ENCODE measurements around the gene IGSF21. TPM values are rescaled to one million over a fixed set of nuclear protein-coding genes. Genes with fewer than 3 reads are reported as not detected.
A peak's percentile ranks its signal among the peaks of the same experiment; 100 is the strongest.

The IGSF21 gene
- polyA plus RNA-seq, 4 donors, result 0.23 to 0.75 (median 0.40) TPM

DNA sequence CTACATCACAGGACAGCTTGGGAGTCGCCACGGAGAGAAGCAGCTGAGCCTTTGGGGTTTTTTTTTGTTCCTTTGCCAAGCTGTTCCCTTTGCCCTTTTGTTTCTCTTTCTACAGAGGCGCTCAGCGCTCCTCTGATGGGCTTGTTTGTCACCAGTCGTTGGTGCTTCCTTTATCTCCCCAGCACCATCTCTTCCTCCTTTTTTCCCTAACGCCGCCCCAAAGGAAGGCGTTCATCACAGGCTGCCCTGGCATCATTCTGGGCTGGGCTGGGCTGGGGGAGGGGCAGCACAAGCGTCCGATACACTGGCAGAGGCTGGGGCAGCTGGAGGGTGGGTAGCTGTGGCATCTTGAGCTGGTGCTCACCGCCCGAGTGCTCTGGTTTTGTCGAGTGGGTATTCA is 10.5 kb downstream of the IGSF21 start:
- DNase-seq (ENCODE audit: low read depth in 4 of 4, low spot score in 3 of 4), result no peak

DNA sequence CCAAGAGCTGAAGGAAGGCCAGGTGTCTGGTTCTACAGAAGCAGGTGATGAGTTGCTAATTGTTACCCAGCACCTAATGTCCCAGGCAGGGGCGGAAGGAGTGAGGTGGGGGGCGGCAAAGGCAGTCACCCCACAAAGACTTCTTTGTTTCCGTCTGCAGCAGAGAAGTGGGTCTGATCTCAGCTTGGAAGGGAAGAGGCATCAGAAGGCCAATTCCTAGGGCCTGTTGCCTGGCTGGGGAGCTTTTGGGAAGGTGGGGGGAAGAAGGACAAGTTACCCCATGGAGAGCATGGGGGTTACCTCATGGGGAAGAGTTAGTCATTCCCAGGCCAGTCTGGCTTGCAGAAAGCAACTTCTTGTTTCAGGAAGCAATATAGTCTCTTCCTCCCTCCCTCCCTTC is 10.9 kb downstream of the IGSF21 start:
- no peak for DNase-seq (ENCODE audit: low read depth in 4 of 4, low spot score in 3 of 4)

DNA sequence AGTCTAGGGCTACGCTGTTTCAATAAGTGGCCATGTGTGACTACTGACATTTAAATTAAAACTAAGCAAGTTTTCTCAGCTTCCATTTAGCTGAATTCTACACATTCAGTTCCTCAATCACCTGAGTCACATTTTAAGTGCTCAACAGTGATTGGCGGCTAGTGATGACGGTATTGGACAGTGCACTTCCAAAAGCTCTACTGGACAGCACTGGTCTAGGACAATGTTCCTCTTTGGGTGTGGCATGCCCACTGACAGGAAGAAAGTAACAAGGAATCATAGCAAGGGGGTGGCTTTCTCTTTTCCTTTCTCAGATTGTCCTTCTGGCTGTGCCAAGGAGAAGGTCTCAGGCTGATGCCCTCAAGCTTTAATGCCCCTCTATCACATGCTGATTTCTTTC is 11.7 kb downstream of the IGSF21 start:
- DNase-seq (ENCODE audit: low read depth in 4 of 4, low spot score in 3 of 4), result no peak

DNA sequence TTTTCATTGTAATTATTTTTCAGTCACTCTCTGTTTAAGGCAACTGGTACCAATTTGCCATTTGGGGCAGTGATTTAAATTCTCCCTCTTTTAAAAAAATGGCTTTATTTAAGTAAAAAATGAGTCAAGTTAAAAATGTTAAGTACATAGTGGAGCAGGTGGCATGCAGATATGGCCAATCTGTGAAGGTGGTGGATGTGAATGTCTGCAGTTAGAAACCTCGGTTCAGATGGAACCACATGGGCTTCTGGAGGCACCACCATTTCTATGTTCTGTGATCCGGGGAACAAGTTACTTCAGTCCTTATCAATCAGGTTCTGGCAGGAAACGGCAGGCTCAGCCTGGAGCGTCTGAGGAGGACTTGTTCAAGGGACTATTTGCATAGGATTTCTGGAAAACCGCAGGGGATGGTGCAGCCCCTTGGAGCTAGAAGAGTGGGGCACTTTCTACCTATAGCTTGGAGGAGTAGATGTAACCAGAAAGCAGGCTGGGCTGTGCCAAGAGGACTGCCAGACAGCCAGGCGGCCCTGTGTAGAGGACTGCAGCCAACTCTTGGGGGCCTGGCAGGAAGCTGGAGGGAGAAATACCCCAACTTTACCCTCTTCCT is 12.3 kb downstream of the IGSF21 start:
- DNase-seq (ENCODE audit: low read depth in 4 of 4, low spot score in 3 of 4), result no peak

DNA sequence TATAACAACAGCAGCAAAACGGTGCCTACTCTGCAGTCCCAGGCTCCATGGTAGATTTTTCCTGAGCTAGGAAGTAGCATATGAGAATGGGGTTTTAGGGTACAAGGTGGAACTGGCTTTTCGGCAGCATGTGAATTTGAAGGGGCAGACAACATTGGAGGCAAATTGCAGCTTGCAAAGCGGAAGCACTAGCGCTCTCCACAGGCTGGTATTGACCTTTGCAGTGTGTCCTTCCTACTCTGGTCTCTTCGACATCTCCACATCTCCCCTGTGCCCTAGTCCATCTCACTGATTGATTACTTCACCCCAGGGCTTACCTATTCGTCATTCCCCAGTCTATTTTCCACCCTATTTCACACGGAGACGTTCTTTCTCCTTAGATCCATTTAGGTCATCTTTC is 13.0 kb downstream of the IGSF21 start:
- no peak for DNase-seq (ENCODE audit: low read depth in 4 of 4, low spot score in 3 of 4)

DNA sequence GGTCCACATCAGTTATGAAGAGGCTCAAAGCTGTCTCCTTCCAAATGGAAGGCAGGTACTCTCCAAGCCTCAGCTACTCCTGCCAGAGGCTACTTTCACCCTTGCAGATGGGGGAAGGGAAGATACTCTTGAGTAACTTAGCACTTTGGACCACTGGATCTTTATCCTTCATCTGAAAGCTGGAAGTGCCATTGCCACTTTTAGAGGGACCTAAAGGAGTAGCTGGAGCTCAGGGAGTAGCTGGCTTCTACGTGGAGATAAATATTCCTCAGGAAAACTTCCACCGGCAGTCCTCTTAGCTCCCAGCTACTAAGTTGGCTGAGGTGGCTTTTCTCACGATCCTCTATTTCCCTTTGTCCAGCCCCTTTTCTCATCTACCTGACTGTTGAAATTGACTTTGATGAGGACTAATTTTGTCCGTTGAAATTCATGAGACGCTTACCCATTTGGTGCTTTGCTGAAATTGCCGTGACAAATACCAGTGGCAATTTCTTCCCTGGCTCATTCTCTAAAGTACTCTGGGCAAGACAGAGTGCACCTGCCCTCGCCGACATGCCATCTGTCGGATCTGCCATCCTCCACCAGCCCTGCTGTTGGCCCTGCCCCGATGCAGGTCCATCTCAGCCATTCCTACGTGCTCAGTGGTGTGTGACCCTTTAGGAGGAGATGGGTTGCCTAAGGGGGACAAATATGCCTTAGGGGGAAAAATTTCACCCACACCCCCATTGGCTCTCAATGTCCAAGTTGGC is 13.6 kb downstream of the IGSF21 start:
- no peak for DNase-seq (ENCODE audit: low read depth in 4 of 4, low spot score in 3 of 4)

DNA sequence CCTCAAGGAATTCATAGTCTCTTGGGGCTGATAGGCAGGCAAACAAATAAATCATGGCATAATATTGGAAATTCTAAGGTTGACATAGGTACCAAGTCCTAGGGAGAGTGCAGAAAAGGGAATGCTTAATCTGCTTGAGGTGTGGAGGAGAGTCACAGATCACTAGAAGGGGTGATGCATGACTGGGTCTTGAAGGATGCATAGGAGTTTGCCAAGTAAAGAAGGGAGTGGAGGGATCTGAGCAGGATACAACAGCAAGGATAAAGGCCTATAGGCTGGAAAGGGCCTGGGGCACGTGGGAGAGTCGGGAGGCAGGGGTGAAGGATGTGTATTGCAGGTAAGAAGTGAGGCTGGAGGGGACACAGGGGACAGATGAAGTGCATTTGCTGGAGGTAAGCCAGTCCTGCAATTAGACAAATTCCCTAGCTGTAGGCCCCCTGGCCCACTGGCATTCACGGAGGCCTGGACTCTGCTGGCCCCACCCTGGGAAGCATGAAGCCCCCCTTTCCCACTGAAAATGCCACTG is 15.9 kb downstream of the IGSF21 start:
- DNase-seq (ENCODE audit: low read depth in 4 of 4, low spot score in 3 of 4), result no peak

DNA sequence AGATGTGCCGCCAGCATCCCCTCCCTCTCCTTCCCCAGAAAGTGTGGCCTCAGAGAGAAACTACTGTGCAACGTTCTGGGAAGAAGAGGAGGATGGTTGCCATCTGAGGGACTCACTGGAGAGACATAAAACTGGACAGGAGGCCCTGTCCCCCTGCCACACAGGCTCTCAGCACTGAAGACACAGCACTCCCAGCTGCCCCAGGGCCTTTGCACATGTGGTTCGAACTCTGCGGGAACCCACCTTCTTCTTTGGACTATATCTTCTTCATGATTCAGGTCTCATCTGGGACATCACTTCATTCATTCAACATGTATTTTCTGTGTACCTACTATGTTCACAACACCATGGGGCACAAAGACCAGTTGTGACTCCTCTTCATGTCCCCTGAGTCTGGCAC is 17.4 kb downstream of the IGSF21 start:
- DNase-seq (ENCODE audit: low read depth in 4 of 4, low spot score in 3 of 4), result no peak

DNA sequence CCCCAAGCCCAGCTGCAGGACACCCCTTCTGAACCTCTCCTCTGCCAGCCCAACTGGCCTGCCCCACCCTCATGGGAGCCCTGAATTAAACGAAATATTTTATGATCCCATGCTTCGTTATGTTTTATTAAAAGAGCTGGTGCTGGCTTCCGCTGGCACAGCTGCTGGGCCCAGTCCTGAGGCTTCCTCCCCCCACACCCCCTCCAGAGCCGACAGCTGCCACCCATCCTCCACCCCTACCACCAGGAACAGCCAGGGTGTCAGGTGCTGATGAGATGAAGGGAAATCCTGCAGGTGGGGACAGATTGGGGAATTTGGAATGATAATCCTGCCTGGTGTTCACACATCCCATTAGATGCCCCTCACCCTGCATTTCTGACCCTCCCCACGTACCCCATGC is 19.0 kb downstream of the IGSF21 start:
- DNase-seq (ENCODE audit: low read depth in 4 of 4, low spot score in 3 of 4), result no peak

DNA sequence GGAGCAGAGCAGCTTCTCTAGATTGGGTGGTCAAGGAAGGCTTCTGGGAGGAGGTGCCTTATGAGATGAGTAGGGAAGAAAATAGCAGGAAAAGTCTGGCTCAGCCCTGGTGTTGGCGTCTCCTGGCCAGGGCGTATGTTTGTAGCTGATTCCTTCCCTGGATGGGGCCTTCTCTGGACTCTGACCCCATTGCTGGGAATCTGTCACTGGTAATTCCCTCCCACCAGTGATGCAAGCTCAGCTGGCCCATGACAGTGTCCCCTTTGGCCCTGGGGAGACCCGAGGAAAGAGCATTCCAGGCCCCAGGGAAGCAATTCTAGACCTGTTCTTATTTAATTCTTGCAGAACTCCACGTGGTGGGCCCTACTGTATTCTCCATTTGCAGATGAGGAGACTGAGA is 20.7 kb downstream of the IGSF21 start:
- no peak for DNase-seq (ENCODE audit: low read depth in 4 of 4, low spot score in 3 of 4)

DNA sequence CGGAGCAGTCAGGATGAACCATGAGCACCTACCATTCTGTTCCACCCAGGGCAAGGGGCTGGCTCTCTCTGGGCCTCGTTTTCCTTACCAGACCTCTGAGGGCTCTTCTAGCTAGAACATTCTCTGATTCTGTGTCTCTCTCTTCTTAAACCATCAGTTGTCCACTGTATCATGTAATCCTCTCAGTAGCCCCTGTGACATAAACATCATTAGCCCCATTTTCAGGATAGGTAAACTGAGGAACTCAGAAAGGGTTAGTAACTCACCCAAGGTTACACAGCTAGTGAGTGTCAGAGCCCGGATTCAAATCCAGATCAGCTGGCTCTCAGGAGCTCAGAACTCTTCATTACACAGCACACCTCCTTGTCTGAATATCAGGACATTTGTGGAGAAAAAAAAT is 22.8 kb downstream of the IGSF21 start:
- DNase-seq (ENCODE audit: low read depth in 4 of 4, low spot score in 3 of 4), result no peak

DNA sequence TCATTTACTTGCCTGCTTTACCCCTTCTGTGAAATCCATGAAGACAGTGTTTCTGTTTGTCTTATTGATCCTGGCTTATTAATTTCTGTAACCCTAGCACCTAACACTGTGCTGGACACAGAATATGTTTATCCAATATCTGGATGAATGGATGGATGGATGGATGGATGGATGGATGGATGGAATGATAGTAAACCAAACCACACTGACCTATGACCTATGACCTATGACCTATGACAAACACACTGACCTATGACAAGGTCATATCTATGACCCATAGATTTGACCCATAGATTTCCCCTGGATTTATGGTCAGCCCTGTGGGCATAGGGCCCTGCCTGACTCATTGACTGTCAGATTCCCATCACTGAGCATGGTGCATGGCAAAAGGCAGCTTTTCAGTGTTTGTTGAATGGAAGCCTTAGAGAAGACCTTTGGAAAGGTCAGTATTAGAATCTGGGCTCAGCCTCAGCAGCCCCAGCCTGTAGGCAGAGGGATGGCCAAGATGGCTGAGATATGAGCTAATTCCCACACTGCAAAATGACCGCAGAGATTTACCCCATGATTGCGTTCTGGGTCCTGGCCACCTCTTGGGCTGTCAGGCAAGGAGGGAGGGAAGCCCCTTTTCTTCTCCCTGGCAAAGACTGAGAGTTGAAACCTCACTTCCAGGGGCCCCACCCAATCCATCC is 24.6 kb downstream of the IGSF21 start:
- no peak for DNase-seq (ENCODE audit: low read depth in 4 of 4, low spot score in 3 of 4)

DNA sequence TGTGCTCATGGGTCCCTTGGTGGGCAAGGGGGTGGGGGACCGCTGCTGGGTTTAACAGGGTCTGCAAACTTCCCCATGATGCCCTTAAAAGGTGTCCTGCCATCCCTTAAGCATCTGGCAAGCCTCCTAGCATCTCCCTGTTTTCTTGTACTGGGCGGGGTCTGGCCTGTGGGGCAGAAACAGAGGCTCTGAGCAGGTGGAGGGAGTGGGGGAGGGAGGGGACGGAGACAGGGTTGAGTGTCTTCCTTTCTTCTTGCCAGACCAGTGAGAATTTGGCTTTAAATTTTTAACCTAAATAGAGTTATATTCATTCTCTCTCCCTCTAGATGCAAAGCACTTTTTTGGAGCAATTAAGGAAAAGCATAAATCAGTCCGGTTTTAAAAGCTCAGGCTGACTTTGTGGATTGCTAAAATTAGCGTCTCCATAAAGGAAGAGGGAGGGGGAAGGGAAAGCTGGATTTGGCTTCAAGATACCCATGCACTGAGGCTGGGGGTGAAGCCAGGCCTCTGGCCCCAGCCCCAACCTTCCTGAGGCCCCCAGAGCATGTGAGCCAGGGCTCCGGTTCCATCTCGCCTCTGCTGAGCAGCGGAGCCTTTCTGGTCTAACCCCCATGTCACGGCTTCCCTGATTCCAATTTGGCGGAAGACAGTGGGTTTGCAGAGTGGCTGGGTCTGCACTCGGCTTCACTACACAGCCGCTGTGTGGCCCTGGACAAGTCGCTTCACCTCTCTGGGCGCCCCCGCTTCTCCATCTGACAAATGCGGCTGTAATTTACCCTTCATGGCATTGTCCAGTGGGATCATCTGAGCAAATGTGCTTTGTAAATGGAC is 25.3 kb downstream of the IGSF21 start:
- DNase-seq (ENCODE audit: low read depth in 4 of 4, low spot score in 3 of 4), result peak in 2 of 4 donors; percentile 31 to 34

DNA sequence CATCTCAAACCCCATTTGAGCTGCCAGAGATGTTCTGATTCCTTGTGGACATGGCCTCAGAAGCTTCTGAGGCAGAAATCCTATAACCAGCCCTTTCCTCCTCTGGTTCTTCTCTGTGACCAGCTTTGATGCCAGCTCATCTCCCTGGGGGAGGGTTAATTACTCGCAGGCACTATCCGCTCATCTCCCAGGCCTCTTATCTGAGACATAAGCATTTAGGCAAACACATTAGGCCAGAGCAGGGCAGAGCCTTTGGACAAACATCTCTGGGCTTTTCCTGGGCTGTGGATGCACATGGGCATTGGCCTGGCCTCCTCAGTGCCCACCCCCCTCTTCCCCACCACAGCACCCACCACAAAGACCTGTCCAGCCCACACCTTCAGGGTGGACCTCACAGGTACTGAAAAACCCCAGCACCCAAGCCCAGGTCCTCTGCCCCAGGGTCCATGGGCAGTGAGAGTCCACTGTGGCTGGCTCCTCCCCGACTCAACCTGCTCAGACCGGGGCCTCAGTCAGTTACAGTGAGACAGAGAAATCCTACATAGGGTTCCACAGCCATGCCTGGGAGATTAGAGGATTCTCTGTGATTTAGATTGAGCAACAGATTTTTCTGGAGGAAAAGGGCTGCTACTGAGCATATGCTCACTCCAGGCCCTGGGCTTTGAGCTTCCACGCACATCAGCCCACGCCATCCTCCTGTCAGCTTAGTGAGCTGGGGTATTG is 26.9 kb downstream of the IGSF21 start:
- DNase-seq (ENCODE audit: low read depth in 4 of 4, low spot score in 3 of 4), result no peak

DNA sequence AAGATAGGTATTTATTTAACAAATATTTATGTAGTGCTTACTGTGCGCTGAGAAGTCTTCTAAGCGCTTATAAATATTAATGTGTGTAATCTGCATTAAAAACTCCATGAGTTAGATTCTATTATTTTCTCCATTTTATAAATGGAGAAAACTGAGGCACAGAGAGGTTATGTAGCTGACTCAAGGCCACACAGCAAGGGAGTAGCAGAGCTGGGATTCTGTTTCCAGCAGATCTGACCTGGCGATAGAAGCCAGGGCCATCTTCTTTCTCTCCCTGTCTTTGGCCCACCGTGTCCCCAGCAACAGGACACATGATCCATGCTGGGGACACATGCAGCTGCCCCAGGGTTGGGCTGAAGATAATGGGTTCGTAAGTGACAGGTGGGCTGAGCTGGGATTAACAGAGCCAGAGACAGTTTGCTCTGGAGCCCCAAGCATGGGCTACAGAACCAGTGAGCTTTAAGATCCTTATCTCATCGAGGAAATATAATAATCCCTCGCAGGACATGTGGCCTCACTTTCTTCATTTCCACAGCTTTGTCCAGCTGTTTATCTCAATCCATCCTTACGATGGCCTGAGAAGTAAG is 30.3 kb downstream of the IGSF21 start:
- no peak for DNase-seq (ENCODE audit: low read depth in 4 of 4, low spot score in 3 of 4)

DNA sequence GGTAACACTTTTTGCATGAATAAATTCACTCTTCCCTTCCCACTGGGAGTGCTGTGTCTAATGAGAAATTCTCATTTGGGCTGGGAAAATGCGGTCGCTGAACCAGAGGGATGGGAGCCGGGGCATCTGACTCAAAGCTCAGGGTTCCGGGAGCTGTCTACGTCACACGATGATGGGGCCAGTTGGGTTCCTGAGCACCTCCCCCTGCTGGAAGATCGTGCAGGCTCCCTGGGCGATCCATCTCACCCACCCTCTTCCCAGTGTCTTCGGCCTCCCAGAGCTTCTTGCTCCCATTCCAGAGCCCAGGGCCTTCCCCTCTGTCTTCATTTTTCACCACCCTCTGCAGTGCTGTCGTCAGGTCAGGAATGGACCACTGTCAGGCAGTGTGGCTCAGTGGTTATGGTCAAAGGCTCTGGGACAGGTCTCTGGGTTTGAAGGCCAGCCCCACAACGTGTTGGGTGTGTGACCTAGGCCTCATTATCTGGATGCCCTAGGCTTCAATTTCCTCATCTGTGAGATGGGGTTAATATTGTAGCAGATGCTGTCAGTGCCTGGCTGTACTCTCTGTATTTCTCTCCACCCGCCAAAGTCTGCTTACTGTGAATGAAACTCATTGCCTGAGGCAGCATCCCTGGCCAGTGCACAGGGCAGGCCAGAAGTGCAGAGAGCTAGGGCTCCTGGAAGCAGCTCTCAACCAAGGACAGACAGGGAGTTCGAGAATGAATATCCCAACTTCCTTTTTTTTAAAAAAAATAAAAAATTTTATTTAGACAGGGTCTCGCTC is 31.8 kb downstream of the IGSF21 start:
- DNase-seq (ENCODE audit: low read depth in 4 of 4, low spot score in 3 of 4), result no peak

DNA sequence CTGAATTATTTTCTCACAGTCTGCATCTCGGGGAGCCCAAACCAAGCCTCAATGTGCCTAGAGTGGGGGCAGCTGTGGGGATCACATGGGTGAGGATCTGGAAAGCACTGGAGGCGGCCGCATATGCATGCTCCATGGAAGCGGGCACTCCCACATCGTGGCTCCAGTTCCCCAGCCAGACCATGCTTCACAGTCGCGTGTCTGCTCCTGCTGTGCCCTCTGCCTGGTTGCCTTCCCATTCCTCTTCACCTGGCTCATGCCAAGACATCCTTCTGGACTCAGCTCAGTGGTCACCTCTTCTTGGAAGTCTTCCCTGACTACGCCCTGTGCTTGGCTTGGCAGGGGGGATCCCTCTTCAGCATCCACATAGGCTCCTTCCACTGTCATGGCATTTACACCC is 32.8 kb downstream of the IGSF21 start:
- DNase-seq (ENCODE audit: low read depth in 4 of 4, low spot score in 3 of 4), result no peak

DNA sequence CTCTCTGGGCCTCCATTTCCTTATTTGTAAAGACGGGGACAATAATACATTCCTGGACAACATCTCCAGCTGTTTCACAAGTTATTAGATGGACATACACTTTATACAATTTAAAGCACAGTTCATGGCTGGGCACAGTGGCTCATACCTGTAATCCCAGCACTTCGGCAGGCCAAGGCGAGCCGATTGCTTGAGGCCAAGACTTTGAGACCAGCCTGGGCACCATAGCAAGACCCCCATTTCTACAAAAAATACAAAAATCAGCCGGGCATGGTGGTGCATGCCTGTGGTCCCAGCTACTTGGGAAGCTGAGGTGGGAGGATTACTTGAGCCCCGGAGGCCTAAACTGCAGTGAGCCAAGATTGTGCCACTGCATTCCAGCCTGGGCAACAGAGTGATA is 34.1 kb downstream of the IGSF21 start:
- no peak for DNase-seq (ENCODE audit: low read depth in 4 of 4, low spot score in 3 of 4)

DNA sequence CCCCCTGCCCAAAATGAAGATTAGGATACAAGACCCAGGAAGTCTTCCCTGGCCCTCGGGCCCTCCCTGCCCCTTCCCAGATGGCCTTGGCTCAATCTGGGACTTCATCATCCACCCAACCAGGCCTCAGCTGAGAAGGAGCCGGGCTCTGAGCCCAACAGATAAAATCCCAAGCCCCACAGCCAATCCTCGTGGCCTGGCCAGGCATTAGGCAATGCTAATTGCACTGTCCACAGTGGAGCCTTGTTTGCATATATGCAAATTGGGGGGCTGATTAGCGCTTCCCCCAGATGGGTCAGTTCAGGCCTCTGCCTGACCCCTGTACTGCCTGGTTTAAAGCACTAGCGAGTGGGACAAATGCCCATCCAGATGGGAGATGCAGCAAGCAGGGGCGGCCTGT is 34.9 kb downstream of the IGSF21 start:
- no peak for DNase-seq (ENCODE audit: low read depth in 4 of 4, low spot score in 3 of 4)
